IMR-90 (cell line): ENCODE data around the gene PIGU. TPM values are rescaled to one million over a fixed set of nuclear protein-coding genes. Genes with fewer than 3 reads are reported as not detected.

Experiments used
- ATAC-seq: fragments of 200-7000 bp; cut with Tn5 transposase; 2 replicates; pipeline ENCODE4 v1.9.1; 2020; ENCODE audit warnings: low read depth, mild to moderate bottlenecking, moderate library complexity
- BruUV-seq: library from RNA; stranded (reverse); fragments of 400-500 nt; replicated peaks from 2 replicates; lab custom pipeline; 2021; lab: Mats Ljungman, UMichigan
- CTCF ChIA-PET: fragments of 300-600 bp; formaldehyde crosslinking; extraction: SDS; loops from one replicate; lab custom pipeline; 2021; ENCODE audit warnings: antibody characterized with exemption; lab: Yijun Ruan, JAX
- POLR2A ChIA-PET: fragments of 300-600 bp; sonication (Branson Sonifier 250); formaldehyde crosslinking; loops from one replicate; lab custom pipeline; 2022; ENCODE audit warnings: antibody characterized with exemption; ENCODE audit not compliant: unreplicated experiment; lab: Charles Lee
- DNase-seq: peaks from one replicate; pipeline ENCODE4 v3.0.0; 2013
- H2AFZ ChIP-seq: replicated peaks from 2 replicates; pipeline ENCODE3; 2013; ENCODE audit warnings: low read length, mild to moderate bottlenecking; ENCODE audit not compliant: poor library complexity
- H2AK5ac ChIP-seq: 2 replicates; pipeline ENCODE4 v1.6.1; 2013; ENCODE audit warnings: low read depth, low read length, inconsistent platforms
- H2AK9ac ChIP-seq: replicated peaks from 2 replicates; pipeline ENCODE3; 2013; ENCODE audit warnings: mild to moderate bottlenecking, low read depth, low read length, moderate library complexity; ENCODE audit not compliant: poor library complexity
- H2BK120ac ChIP-seq: 2 replicates; pipeline ENCODE4 v1.6.1; 2013; ENCODE audit warnings: low read depth, low read length, inconsistent platforms
- H2BK15ac ChIP-seq: 3 replicates; pipeline ENCODE4 v1.6.1; 2013; ENCODE audit warnings: low read depth, low read length, inconsistent platforms
- H2BK20ac ChIP-seq: 2 replicates; pipeline ENCODE4 v1.6.1; 2013; ENCODE audit warnings: low read depth, mild to moderate bottlenecking, inconsistent platforms, low read length, moderate library complexity
- H2BK5ac ChIP-seq: 2 replicates; pipeline ENCODE4 v1.6.1; 2013; ENCODE audit warnings: mild to moderate bottlenecking, low read depth, low read length, inconsistent platforms; ENCODE audit not compliant: poor library complexity, severe bottlenecking
- H3K14ac ChIP-seq: replicated peaks from 2 replicates; pipeline ENCODE4 v1.6.1; 2013; ENCODE audit warnings: low read depth, low read length, inconsistent platforms
- H3K18ac ChIP-seq: 2 replicates; pipeline ENCODE4 v1.6.1; 2013; ENCODE audit warnings: low read depth, low read length, control low read depth
- H3K23ac ChIP-seq: 2 replicates; pipeline ENCODE4 v1.6.1; 2013; ENCODE audit warnings: low read depth, low read length, inconsistent platforms
- H3K27ac ChIP-seq: 2 replicates; pipeline ENCODE4 v1.5.1; 2013; ENCODE audit warnings: mild to moderate bottlenecking, control low read depth, low read length; ENCODE audit not compliant: insufficient read depth
- H3K27me3 ChIP-seq: 2 replicates; pipeline ENCODE4 v1.6.1; 2013; ENCODE audit warnings: low read length; ENCODE audit not compliant: control insufficient read depth, insufficient read depth
- H3K36me3 ChIP-seq: 2 replicates; pipeline ENCODE4 v1.6.1; 2013; ENCODE audit warnings: low read length, mixed read lengths; ENCODE audit not compliant: control insufficient read depth, insufficient read depth
- H3K4ac ChIP-seq: 2 replicates; pipeline ENCODE4 v1.6.1; 2013; ENCODE audit warnings: low read depth, low read length, inconsistent platforms
- H3K4me1 ChIP-seq: 2 replicates; pipeline ENCODE4 v1.6.1; 2013; ENCODE audit warnings: low read length, mixed read lengths; ENCODE audit not compliant: control insufficient read depth, insufficient read depth
- H3K4me2 ChIP-seq: 2 replicates; pipeline ENCODE4 v1.6.1; 2013; ENCODE audit warnings: low read depth, mild to moderate bottlenecking, control low read depth, low read length, moderate library complexity
- H3K4me3 ChIP-seq: 2 replicates; pipeline ENCODE4 v1.5.1; 2013; ENCODE audit warnings: low read depth, mild to moderate bottlenecking, control low read depth, low read length, moderate library complexity; ENCODE audit not compliant: insufficient read depth
- H3K56ac ChIP-seq: 2 replicates; pipeline ENCODE4 v1.6.1; 2013; ENCODE audit warnings: low read length, inconsistent platforms; ENCODE audit not compliant: insufficient read depth; ENCODE audit errors: extremely low read depth
- H3K79me1 ChIP-seq, 2 experiments: 2 replicates each; pipeline ENCODE4 v1.6.1; 2013; ENCODE audit warnings: low read length in 2 of 2, inconsistent platforms in 1 of 2, low read depth in 1 of 2
- H3K9ac ChIP-seq: 2 replicates; pipeline ENCODE4 v1.6.1; 2013; ENCODE audit warnings: low read depth, low read length, control low read depth
- H3K9me1 ChIP-seq: 2 replicates; pipeline ENCODE4 v1.6.1; 2013; ENCODE audit warnings: low read length, inconsistent platforms; ENCODE audit not compliant: insufficient read depth
- H3K9me3 ChIP-seq: 2 replicates; pipeline ENCODE4 v1.6.1; 2013; ENCODE audit warnings: low read length; ENCODE audit not compliant: control insufficient read depth, insufficient read depth
- H4K20me1 ChIP-seq: 2 replicates; pipeline ENCODE4 v1.6.1; 2013; ENCODE audit warnings: low read length, inconsistent platforms; ENCODE audit not compliant: insufficient read depth
- H4K5ac ChIP-seq: 2 replicates; pipeline ENCODE4 v1.6.1; 2013; ENCODE audit warnings: mild to moderate bottlenecking, low read depth, low read length, control low read depth
- H4K8ac ChIP-seq, 2 experiments: 2 replicates each; pipeline ENCODE4 v1.6.1; 2013; ENCODE audit warnings: low read depth in 2 of 2, low read length in 2 of 2, control low read depth in 1 of 2, inconsistent platforms in 1 of 2
- H4K91ac ChIP-seq: 2 replicates; pipeline ENCODE4 v1.6.1; 2013; ENCODE audit warnings: low read depth, low read length, inconsistent platforms; ENCODE audit not compliant: insufficient read depth
- BHLHE40 ChIP-seq: fragments of 150-350 bp; IDR thresholded peaks from 2 replicates; pipeline ENCODE4 v1.6.1; 2016; ENCODE audit warnings: mild to moderate bottlenecking, low read depth, low read length
- CEBPB ChIP-seq: IDR thresholded peaks from 2 replicates; pipeline ENCODE4 v1.6.1; 2012; ENCODE audit warnings: low read depth, low read length, improper control_type of control experiment
- CHD1 ChIP-seq: IDR thresholded peaks from 2 replicates; pipeline ENCODE4 v1.6.1; 2012; ENCODE audit warnings: low read depth, low read length, improper control_type of control experiment
- CTCF ChIP-seq: conservative IDR thresholded peaks from 2 replicates; pipeline ENCODE4 v1.5.1; 2012; ENCODE audit warnings: mild to moderate bottlenecking, low read depth, low read length, improper control_type of control experiment
- ELK1 ChIP-seq: fragments of 150-350 bp; IDR thresholded peaks from 2 replicates; pipeline ENCODE4 v1.6.1; 2016; ENCODE audit warnings: low read depth, mild to moderate bottlenecking, low read length, moderate library complexity, borderline replicate concordance
- MAFK ChIP-seq: IDR thresholded peaks from 2 replicates; pipeline ENCODE4 v1.6.1; 2012; ENCODE audit warnings: low read depth, low read length, improper control_type of control experiment
- MXI1 ChIP-seq: IDR thresholded peaks from 2 replicates; pipeline ENCODE4 v1.6.1; 2012; ENCODE audit warnings: low read depth, mild to moderate bottlenecking, low read length, moderate library complexity, borderline replicate concordance
- RCOR1 ChIP-seq: IDR thresholded peaks from 2 replicates; pipeline ENCODE4 v1.6.1; 2012; ENCODE audit warnings: mild to moderate bottlenecking, low read length, improper control_type of control experiment; ENCODE audit not compliant: insufficient replicate concordance
- RFX5 ChIP-seq: IDR thresholded peaks from 2 replicates; pipeline ENCODE4 v1.8.0; 2012; ENCODE audit warnings: low read depth, mild to moderate bottlenecking, low read length, moderate library complexity
- SMC3 ChIP-seq: fragments of 150-350 bp; IDR thresholded peaks from 2 replicates; pipeline ENCODE4 v1.6.1; 2016; ENCODE audit warnings: low read depth, mild to moderate bottlenecking, antibody characterized with exemption, low read length, moderate library complexity
- USF2 ChIP-seq: fragments of 150-350 bp; IDR thresholded peaks from 2 replicates; pipeline ENCODE4 v1.6.1; 2017; ENCODE audit warnings: mild to moderate bottlenecking, antibody characterized with exemption, low read length, low read depth
- WGBS, 2 experiments: methylation state at CpG; one replicate each; pipeline versions ENCODE4 v1.1.5 to v1.1.7; 2013; ENCODE audit warnings: missing lambda C conversion rate in 2 of 2; ENCODE audit not compliant: insufficient read length in 1 of 2; ENCODE audit errors: extremely low coverage in 2 of 2; 5-methylcytosine and 5-hydroxymethylcytosine counted together
- dilution Hi-C: fragments of 300-500 bp; cut with HindIII; formaldehyde crosslinking; loops from one replicate; pipeline ENCODE4 v1.14.3; 2018; ENCODE audit warnings: low sequenced_read_pairs; ENCODE audit not compliant: unreplicated experiment
- in situ Hi-C: fragments of 300-500 bp; cut with MboI; formaldehyde crosslinking; loops from 3 replicates; pipeline ENCODE4 v1.14.3; 2019; ENCODE audit warnings: low sequenced_read_pairs, inconsistent platforms, mixed read lengths
- intact Hi-C: fragments of 100-400 bp; cut with micrococcal nuclease; formaldehyde crosslinking; loops from 2 replicates; pipeline ENCODE4 v1.10.0; 2022
- polyA plus RNA-seq, 3 experiments: library from polyadenylated mRNA; depleted of rRNA; stranded (reverse); fragments of >200 nt; gene quantifications; 2 replicates each; pipeline ENCODE4 v1.2.3, GENCODE V29; 2012; ENCODE audit warnings: low replicate concordance in 1 of 3
- total RNA-seq: library from RNA; depleted of rRNA; stranded (reverse); fragments of >200 nt; gene quantifications from 2 replicates; pipeline ENCODE4 v1.2.3, GENCODE V29; 2012

Gene PIGU
- total and polyA plus RNA-seq, 2 of the 4 experiments (the other 2 are of a cell fraction), result 11.1 to 31.1 TPM

- CTCF ChIA-PET, result no interaction called here
- no peaks in the 10 kb centered on the region for H3K4me1 ChIP-seq
- no peak overlapping the region for H3K9ac ChIP-seq
- H2BK15ac ChIP-seq, result no peak overlapping the region
- no peaks in the 10 kb centered on the region for H3K36me3 ChIP-seq
- no TSS peak for BruUV-seq
- in situ Hi-C loops, result no loop called here
- H3K4ac ChIP-seq, result no peak overlapping the region
- H2BK20ac ChIP-seq, result no peak overlapping the region
- TF ChIP-seq CHD1 (no peak), RCOR1 (no peak), MAFK (no peak), CTCF (no peak), ELK1 (no peak), CEBPB (no peak), RFX5 (no peak), MXI1 (no peak), SMC3 (no peak), BHLHE40 (no peak), USF2 (no peak)
- dilution Hi-C loops, result no loop called here
- no CpG with 5 or more reads among the region's 5 CpGs for WGBS, 2 experiments
- H3K4me2 ChIP-seq, result no peak overlapping the region
- no peak overlapping the region for H2AK5ac ChIP-seq
- H3K18ac ChIP-seq, result no peak overlapping the region
- no peaks in the 10 kb centered on the region for H3K27me3 ChIP-seq
- H4K8ac ChIP-seq, result no peak overlapping the region
- no peak for ATAC-seq
- no peaks in the 10 kb centered on the region for H4K20me1 ChIP-seq
- no peak overlapping the region for H4K91ac ChIP-seq
- H3K27ac ChIP-seq, result no peak overlapping the region
- no peak overlapping the region for H3K56ac ChIP-seq
- no peak for DNase-seq
- H2AK9ac ChIP-seq, result no peak overlapping the region
- peaks cover 3 to 4% of the 10 kb centered on the region in 2 experiments; a peak in 2 of 4 replicates for H3K79me1 ChIP-seq
- H3K9me1 ChIP-seq, result peaks cover 2% of the 10 kb centered on the region; the same call in 1 of the 2 replicates
- H3K4me3 ChIP-seq, result no peak overlapping the region
- H2BK120ac ChIP-seq, result no peak overlapping the region
- POLR2A ChIA-PET, result no interaction called here
- H3K9me3 ChIP-seq, result no peaks in the 10 kb centered on the region
- no peak overlapping the region for H4K5ac ChIP-seq
- no peak overlapping the region for H3K23ac ChIP-seq
- intact Hi-C loops, result no loop called here
- H3K14ac ChIP-seq, result no peak overlapping the region
- H2BK5ac ChIP-seq, result no peak overlapping the region
- H2AFZ ChIP-seq, result no peak overlapping the region
These were observed 49.4 kb downstream of the PIGU start for GRCh38 chr20:34627458-34627857.
